GM12878 (cell line): ENCODE results near the gene DCT.

ENCODE experiments used
- POLR2A ChIP-seq: IDR thresholded peaks from 2 replicates; pipeline ENCODE4 v1.6.1; 2011; ENCODE audit warnings: low read depth, mild to moderate bottlenecking, low read length
- RAD21 ChIP-seq: IDR thresholded peaks from 2 replicates; pipeline ENCODE4 v1.6.1; 2011; ENCODE audit warnings: mild to moderate bottlenecking, low read depth, low read length, moderate library complexity; ENCODE audit not compliant: insufficient read depth
- RCOR1 ChIP-seq: conservative IDR thresholded peaks from 2 replicates; pipeline ENCODE4 v1.6.1; 2012; ENCODE audit warnings: low read depth, low read length, improper control_type of control experiment
- REST ChIP-seq: IDR thresholded peaks from 2 replicates; pipeline ENCODE4 v1.6.1; 2012; ENCODE audit warnings: mild to moderate bottlenecking, low read depth, low read length

- TF ChIP-seq POLR2A = no peak
- TF ChIP-seq RCOR1 = no peak
- no peak for TF ChIP-seq REST
- no peak for TF ChIP-seq RAD21
Measured at GRCh38 chr13:94515374-94515773, 35.9 kb upstream of the DCT start.
